ACC112 (cell line): ENCODE measurements around the gene PVR.

Source experiments
- H2AFZ ChIP-seq: fragments of 200-600 bp; sonication (generic); one replicate; pipeline ENCODE4 v1.6.0; 2017; ENCODE audit warnings: antibody characterized with exemption, low read length; ENCODE audit not compliant: unreplicated experiment
- H3K27ac ChIP-seq: fragments of 200-600 bp; sonication (generic); 2 replicates; pipeline ENCODE4 v1.5.1; 2014; ENCODE audit warnings: low read depth, mild to moderate bottlenecking, antibody characterized with exemption, low read length, moderate library complexity
- H3K27me3 ChIP-seq: fragments of 200-600 bp; sonication (generic); 2 replicates; pipeline ENCODE4 v1.6.1; 2014; ENCODE audit warnings: mild to moderate bottlenecking, antibody characterized with exemption, low read length, moderate library complexity, mixed read lengths; ENCODE audit not compliant: insufficient read depth
- H3K36me3 ChIP-seq: fragments of 200-600 bp; sonication (generic); 2 replicates; pipeline ENCODE4 v1.6.1; 2016; ENCODE audit warnings: mild to moderate bottlenecking, antibody characterized with exemption, low read length, moderate library complexity, mixed read lengths; ENCODE audit not compliant: insufficient read depth
- H3K4me1 ChIP-seq: fragments of 200-600 bp; sonication (generic); one replicate; pipeline ENCODE4 v1.6.1; 2016; ENCODE audit warnings: low read length, mixed read lengths; ENCODE audit not compliant: insufficient read depth, unreplicated experiment, control insufficient read depth
- H3K4me3 ChIP-seq: fragments of 200-600 bp; sonication (generic); 2 replicates; pipeline ENCODE4 v1.5.1; 2014; ENCODE audit warnings: mild to moderate bottlenecking, low read depth, low read length
- H3K79me2 ChIP-seq: fragments of 200-600 bp; sonication (generic); one replicate; pipeline ENCODE4 v1.6.0; 2016; ENCODE audit warnings: low read length; ENCODE audit not compliant: control insufficient read depth, unreplicated experiment, insufficient read depth

Gene PVR

DNA sequence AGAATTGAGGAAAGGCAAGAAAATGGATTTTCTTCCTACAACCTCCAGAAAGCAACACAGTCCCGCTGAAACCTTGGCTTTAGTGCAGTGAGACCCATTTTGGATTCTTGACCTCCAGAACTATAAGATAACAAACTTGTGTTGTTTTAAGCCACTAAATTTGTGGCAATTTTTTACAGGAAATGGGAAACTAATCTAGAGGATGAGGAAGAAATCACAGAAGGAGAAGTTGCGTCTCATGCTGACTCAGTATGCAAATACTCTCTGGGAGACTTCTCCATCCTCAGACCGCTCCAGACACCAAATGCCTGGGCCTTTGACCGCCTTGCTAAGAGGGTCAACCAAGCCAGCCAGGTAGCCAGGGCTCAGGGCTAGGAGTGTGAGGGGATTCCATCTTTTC is 42.2 kb downstream of the PVR start:
- H3K79me2 ChIP-seq = no peaks in the 10 kb centered on the region
- H2AFZ ChIP-seq = no peak overlapping the region
- H3K27me3 ChIP-seq = no peaks in the 10 kb centered on the region
- peak overlapping the region; percentile 87 for H3K27ac ChIP-seq
- peaks cover 12% of the 10 kb centered on the region for H3K4me1 ChIP-seq
- no peak overlapping the region for H3K4me3 ChIP-seq
- no peaks in the 10 kb centered on the region for H3K36me3 ChIP-seq

- Histone ChIP-seq H3K4me3 (no peak overlapping the region), H3K4me1 (peaks cover 16% of the 10 kb centered on the region), H3K27me3 (no peaks in the 10 kb centered on the region), H3K36me3 (no peaks in the 10 kb centered on the region), H3K79me2 (no peaks in the 10 kb centered on the region), H3K27ac (no peak overlapping the region), H2AFZ (no peak overlapping the region)
Observed at GRCh38 chr19:44686896-44687295, 43.2 kb downstream of the PVR start.

DNA sequence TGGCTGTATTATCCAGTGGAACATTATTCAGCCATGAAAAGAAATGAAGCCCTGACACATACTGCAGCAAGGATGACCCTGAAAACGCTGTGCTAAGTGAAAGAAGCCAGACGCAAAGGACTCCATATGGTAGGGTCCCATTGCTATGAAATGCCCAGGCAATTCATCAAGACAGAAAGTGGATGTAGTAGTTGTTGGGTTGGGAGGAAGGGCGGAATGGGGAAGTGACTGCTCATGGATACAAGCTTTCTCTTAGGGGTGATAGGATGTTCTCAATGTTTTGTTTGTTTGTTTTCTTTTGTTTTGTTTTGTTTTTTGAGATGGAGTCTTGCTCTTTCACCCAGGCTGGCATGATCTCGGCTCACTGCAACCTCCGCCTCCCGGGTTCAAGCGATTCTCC is 44.2 kb downstream of the PVR start:
- Histone ChIP-seq H3K4me1 (peaks cover 23% of the 10 kb centered on the region), H3K79me2 (no peaks in the 10 kb centered on the region), H3K27me3 (no peaks in the 10 kb centered on the region), H3K36me3 (no peaks in the 10 kb centered on the region), H3K27ac (no peak overlapping the region), H3K4me3 (no peak overlapping the region), H2AFZ (no peak overlapping the region)

DNA sequence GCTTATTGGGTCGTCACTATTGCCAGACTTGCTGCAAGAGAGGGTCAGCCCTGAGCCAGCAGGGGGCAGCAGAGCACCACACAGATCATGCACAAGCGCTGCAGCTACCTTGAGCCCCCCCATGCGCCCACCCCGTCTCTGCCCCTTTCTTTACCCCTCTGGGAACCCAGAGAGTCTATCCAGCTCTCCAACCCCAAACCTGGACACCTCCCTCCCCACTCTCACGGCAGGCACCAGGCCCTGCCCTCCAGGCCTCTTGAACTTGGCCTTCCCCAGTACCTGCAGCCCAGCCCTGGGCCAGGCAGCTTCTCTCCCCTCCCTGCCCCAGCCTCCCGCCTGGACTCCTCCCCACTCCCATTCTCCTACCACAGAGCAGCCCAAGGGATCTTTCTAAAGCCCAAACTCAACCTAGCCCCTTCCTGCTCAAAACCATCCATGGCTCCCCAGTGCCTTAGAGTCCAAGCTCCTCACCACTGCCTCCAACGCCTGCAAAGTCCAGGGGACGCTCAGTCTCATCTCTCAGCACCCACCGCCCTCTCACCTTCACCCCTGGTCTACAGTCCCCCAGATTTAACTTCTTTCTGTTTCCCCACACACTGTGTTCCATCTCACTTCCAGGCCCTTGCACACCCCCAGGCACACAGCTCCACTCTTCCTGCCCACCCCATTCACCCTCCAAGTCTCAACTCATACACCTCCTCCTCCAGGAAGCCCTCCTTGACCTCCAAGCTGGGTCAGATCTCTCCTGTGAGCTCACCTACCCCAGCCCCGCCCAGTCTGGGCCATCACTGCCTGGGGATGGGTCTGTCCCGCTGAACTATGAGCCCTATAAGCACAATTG is 45.8 kb downstream of the PVR start:
- no peak overlapping the region for H2AFZ ChIP-seq
- H3K36me3 ChIP-seq = no peaks in the 10 kb centered on the region
- H3K4me1 ChIP-seq = peaks cover 23% of the 10 kb centered on the region
- no peak overlapping the region for H3K27ac ChIP-seq
- no peak overlapping the region for H3K4me3 ChIP-seq
- no peaks in the 10 kb centered on the region for H3K79me2 ChIP-seq
- no peaks in the 10 kb centered on the region for H3K27me3 ChIP-seq

DNA sequence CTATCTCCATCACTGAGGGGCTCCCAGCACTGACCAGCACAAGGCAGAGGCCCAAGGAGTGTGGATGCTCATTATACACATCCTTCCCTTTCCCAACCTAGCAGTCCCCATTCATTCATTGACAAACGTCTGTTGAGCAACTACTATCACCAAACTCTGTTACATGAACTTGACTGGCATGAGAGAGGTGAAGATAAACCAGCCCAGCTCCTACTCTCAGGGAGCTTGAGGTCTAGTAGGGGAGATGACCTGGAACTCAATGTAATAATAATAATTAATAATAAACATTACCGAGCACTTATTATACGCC is 46.4 kb downstream of the PVR start:
- peaks cover 20% of the 10 kb centered on the region for H3K4me1 ChIP-seq

GRCh38 chr19:44692379-44692721 is 48.6 kb downstream of the PVR start:
- Histone ChIP-seq H3K4me3 (no peak overlapping the region), H3K27me3 (no peaks in the 10 kb centered on the region), H3K79me2 (no peaks in the 10 kb centered on the region), H2AFZ (no peak overlapping the region), H3K4me1 (peaks cover 11% of the 10 kb centered on the region), H3K27ac (peak overlapping the region; percentile 67; the same call in 1 of the 2 replicates), H3K36me3 (no peaks in the 10 kb centered on the region)

More for the DNA sequence above, 46.4 kb downstream of the PVR start:
- Histone ChIP-seq H3K27me3 (no peaks in the 10 kb centered on the region), H3K79me2 (no peaks in the 10 kb centered on the region), H3K4me3 (no peak overlapping the region), H3K36me3 (no peaks in the 10 kb centered on the region), H2AFZ (no peak overlapping the region), H3K27ac (no peak overlapping the region)

DNA sequence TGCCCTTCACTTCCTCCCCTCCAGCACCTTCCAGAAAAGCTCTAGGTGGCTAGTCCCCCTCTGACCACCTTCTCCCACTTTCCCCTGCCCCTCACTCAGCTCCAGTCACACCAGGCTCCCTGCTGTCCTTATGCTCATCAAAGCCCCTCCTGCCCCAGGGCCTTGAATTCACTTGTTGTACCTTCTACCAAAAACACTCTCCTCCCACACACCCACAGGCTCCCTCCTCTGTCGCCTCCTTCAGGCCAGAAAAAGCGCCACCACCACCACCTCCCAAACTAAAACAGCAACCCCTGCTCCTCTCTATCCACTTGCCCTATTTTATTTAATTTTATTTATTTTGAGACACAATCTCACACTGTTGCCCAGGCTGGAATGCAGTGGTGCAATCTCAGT is 50.5 kb downstream of the PVR start:
- Histone ChIP-seq H3K36me3 (no peaks in the 10 kb centered on the region), H3K4me1 (peaks cover 11% of the 10 kb centered on the region), H3K4me3 (no peak overlapping the region), H2AFZ (no peak overlapping the region), H3K27me3 (no peaks in the 10 kb centered on the region), H3K27ac (no peak overlapping the region), H3K79me2 (no peaks in the 10 kb centered on the region)

DNA sequence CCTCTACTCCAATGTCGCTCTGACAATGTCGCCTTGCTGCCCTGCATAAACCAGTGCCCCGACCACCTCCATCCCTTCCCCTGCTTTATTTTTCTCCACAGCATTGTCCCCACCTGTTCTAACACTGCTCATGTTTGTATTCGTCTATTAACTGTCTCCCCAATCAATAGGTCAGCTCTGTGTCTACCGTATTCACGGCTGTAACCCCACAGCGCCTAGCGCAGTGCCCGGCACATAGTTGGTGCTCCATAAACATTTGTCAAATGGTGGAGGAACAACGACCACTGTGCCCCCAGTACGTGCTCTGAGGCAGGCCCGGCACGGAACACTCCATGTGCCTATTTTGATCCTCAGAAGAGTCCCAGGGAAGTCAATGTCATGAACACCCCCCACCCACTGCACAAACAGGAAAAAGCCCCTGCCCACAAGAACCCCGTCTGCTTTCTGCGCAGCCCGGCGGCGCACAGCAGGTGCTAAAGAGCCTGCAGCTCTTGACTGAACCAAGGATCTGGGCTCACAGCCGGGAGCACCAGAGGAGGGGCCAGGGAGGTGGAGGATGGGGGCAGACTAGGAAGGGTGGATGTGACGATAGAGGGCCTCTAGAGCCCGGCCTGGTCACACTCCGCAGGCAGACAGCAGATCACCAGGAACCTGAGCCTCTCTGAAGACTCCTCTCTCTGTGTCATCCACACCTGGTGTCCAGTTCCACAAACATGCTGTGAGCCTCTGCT is 53.4 kb downstream of the PVR start:
- Histone ChIP-seq H3K27me3 (no peaks in the 10 kb centered on the region), H3K4me1 (peaks cover 6% of the 10 kb centered on the region), H3K79me2 (no peaks in the 10 kb centered on the region), H2AFZ (no peak overlapping the region), H3K36me3 (no peaks in the 10 kb centered on the region), H3K4me3 (no peak overlapping the region), H3K27ac (no peak overlapping the region)

GRCh38 chr19:44697670-44698034 is 53.9 kb downstream of the PVR start:
- H3K27ac ChIP-seq = no peak overlapping the region

GRCh38 chr19:44698492-44699201 is 54.9 kb downstream of the PVR start, which contains the start of gene CEACAM16:
TSS of gene CEACAM16 (plus strand) at chr19:44699151. CDS start at chr19:44701457, 2,306 bp downstream.
- Histone ChIP-seq H3K4me1 (no peaks in the 10 kb centered on the region), H3K36me3 (no peaks in the 10 kb centered on the region), H3K27me3 (no peaks in the 10 kb centered on the region), H3K27ac (no peak within 1 kb of the TSS), H3K4me3 (no peak within 1 kb of the TSS), H2AFZ (no peak within 1 kb of the TSS), H3K79me2 (no peaks in the 10 kb centered on the region)

More at GRCh38 chr19:44697670-44698034, 53.9 kb downstream of the PVR start:
- peaks cover under 1% of the 10 kb centered on the region for H3K4me1 ChIP-seq
- H3K4me3 ChIP-seq = no peak overlapping the region
- no peak overlapping the region for H2AFZ ChIP-seq
- H3K27me3 ChIP-seq = no peaks in the 10 kb centered on the region
- no peaks in the 10 kb centered on the region for H3K79me2 ChIP-seq
- H3K36me3 ChIP-seq = no peaks in the 10 kb centered on the region
